NCI-H82 (cell line): Measurements from ENCODE around the gene IFNGR2.
"Not testable (repeated sequence)": the region's sequence is repeated elsewhere in the genome, so short reads cannot be mapped to it uniquely, and the experiment has no call there.

Experiments
- DNase-seq: peaks from one replicate; lab custom pipeline; 2025; lab: John Stamatoyannopoulos, UW

The IFNGR2 gene

GRCh38 chr21:33402001-33402979, 923 bp upstream of the IFNGR2 start:
- peak; percentile 38 for DNase-seq

- peak; percentile 73 for DNase-seq
Observed at GRCh38 chr21:33403786-33404585, 773 bp downstream of the IFNGR2 start.

GRCh38 chr21:33406493-33406892, 3.3 kb downstream of the IFNGR2 start:
- no peak for DNase-seq

GRCh38 chr21:33411949-33412430, 8.8 kb downstream of the IFNGR2 start:
- DNase-seq = no peak

GRCh38 chr21:33412439-33412831, 9.2 kb downstream of the IFNGR2 start:
- not testable (repeated sequence) for DNase-seq

GRCh38 chr21:33412832-33413519, 9.8 kb downstream of the IFNGR2 start:
- DNase-seq = no peak

GRCh38 chr21:33414068-33414467, 10.9 kb downstream of the IFNGR2 start:
- no peak for DNase-seq

- DNase-seq = no peak
Observed at GRCh38 chr21:33414926-33415325, 11.7 kb downstream of the IFNGR2 start.

GRCh38 chr21:33418691-33419090, 15.5 kb downstream of the IFNGR2 start:
- no peak for DNase-seq

- no peak for DNase-seq
Observed at GRCh38 chr21:33419538-33420123, 16.4 kb downstream of the IFNGR2 start.

GRCh38 chr21:33421713-33422393, 18.6 kb downstream of the IFNGR2 start:
- no peak for DNase-seq

- no peak for DNase-seq
Observed at GRCh38 chr21:33424214-33424613, 21.0 kb downstream of the IFNGR2 start.

- DNase-seq = no peak
Observed at GRCh38 chr21:33425825-33426224, 22.6 kb downstream of the IFNGR2 start.

- DNase-seq = no peak
Observed at GRCh38 chr21:33427051-33427450, 23.8 kb downstream of the IFNGR2 start.

GRCh38 chr21:33428669-33429068, 25.5 kb downstream of the IFNGR2 start:
- DNase-seq = no peak

- DNase-seq = no peak
Observed at GRCh38 chr21:33430858-33431257, 27.6 kb downstream of the IFNGR2 start.

- no peak for DNase-seq
Observed at GRCh38 chr21:33432496-33432895, 29.3 kb downstream of the IFNGR2 start.

- DNase-seq = no peak
Observed at GRCh38 chr21:33433001-33433400, 29.8 kb downstream of the IFNGR2 start.

GRCh38 chr21:33433425-33434114, 30.4 kb downstream of the IFNGR2 start:
- no peak for DNase-seq

GRCh38 chr21:33434770-33435360, 31.7 kb downstream of the IFNGR2 start:
- DNase-seq = no peak
